ENCODE measurements around the gene AKIRIN2.
"Not testable (repeated sequence)": the region's sequence is repeated elsewhere in the genome, so short reads cannot be mapped to it uniquely, and the experiment has no call there.

The AKIRIN2 gene

DNA sequence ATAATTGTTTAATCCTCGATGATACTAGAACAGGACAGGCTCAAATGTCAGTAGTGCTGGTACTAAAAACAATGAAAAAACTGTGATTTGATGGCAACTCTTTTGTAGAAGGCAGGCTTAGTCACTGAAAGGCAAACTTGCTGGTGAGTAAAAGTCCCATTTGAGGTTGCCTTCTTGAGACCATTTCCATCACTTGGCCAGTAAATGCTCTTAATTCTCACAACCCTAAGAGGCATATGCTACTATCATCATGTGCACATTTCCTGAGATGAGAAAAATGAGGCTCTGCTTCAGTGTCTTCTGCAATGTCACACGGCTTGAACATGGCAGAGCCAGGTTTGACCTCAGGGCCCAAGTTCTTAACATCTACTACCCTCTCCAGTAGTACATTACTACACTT is 9.9 kb downstream of the AKIRIN2 start:
- TF ChIP-seq, protein P1, sequence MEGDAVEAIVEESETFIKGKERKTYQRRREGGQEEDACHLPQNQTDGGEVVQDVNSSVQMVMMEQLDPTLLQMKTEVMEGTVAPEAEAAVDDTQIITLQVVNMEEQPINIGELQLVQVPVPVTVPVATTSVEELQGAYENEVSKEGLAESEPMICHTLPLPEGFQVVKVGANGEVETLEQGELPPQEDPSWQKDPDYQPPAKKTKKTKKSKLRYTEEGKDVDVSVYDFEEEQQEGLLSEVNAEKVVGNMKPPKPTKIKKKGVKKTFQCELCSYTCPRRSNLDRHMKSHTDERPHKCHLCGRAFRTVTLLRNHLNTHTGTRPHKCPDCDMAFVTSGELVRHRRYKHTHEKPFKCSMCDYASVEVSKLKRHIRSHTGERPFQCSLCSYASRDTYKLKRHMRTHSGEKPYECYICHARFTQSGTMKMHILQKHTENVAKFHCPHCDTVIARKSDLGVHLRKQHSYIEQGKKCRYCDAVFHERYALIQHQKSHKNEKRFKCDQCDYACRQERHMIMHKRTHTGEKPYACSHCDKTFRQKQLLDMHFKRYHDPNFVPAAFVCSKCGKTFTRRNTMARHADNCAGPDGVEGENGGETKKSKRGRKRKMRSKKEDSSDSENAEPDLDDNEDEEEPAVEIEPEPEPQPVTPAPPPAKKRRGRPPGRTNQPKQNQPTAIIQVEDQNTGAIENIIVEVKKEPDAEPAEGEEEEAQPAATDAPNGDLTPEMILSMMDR (conservative IDR thresholded peaks at IDR 0.05; ENCODE audit: low read depth, low read length) = no peak
- H3K4me3 ChIP-seq (ENCODE audit: low read depth, low read length) = no peak overlapping the region
- DNase-seq (ENCODE audit: low read depth) = no peak

DNA sequence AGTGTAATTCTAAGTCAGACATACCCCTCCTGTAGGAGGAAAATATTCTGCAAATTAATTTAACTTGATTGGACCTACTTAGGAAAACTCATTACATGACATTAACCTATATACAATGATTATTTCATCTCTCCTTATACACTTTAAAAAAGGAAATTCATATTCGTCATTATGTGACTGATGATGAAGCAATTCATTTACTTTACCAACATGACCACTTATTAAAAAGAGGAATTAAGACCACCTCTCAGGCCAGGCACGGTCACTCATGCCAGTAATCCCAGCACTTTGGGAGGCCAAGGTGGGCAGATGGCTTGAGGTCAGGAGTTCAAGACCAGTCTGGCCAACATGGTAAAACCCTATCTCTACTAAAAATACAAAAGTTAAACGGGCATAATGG is 11.6 kb downstream of the AKIRIN2 start:
- DNase-seq (ENCODE audit: low read depth) = no peak
- TF ChIP-seq, protein P1 (conservative IDR thresholded peaks at IDR 0.05; ENCODE audit: low read depth, low read length) = no peak
- H3K4me3 ChIP-seq (ENCODE audit: low read depth, low read length) = no peak overlapping the region

DNA sequence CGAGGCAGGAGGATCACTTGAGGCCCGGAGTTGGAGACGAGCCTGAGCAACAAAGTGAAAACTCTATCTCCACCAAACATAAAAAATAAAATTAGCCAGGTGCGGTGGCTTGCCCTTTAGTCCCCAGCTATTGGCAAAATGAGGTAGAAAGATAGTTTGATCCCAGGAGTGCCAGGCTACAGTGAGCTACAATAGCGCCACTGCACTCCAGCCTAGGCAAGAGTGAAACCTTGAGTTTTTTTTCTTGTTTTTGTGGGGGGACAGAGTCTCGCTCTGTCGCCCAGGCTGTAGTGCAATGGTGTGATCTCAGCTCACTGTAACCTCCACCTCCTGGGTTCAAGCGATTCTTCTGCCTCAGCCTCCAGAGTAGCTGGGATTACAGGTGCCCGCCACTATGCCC is 14.1 kb downstream of the AKIRIN2 start:
- H3K4me3 ChIP-seq (ENCODE audit: low read depth, low read length); DNase-seq (ENCODE audit: low read depth): not testable (repeated sequence)

DNA sequence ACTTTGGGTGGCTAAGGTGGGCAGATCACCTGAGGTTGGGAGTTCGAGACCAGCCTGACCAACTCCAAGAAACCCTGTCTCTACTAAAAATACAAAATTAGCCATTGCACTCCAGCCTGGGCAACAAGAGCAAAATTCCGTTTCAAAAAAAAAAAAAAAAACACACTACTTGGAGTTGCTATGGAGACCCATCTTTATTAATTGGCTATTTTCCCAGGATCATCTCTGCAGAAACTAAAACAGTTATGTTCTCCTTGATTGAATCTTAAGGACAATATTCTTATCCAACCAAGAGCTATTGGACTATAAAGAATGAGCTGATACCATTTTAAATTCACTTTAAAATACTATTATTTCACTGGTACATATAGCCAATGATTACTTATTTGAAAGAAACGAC is 14.7 kb downstream of the AKIRIN2 start:
- DNase-seq (ENCODE audit: low read depth) = peak; percentile 28
- H3K4me3 ChIP-seq (ENCODE audit: low read depth, low read length) = no peak overlapping the region
- TF ChIP-seq, protein P1 (conservative IDR thresholded peaks at IDR 0.05; ENCODE audit: low read depth, low read length) = no peak

DNA sequence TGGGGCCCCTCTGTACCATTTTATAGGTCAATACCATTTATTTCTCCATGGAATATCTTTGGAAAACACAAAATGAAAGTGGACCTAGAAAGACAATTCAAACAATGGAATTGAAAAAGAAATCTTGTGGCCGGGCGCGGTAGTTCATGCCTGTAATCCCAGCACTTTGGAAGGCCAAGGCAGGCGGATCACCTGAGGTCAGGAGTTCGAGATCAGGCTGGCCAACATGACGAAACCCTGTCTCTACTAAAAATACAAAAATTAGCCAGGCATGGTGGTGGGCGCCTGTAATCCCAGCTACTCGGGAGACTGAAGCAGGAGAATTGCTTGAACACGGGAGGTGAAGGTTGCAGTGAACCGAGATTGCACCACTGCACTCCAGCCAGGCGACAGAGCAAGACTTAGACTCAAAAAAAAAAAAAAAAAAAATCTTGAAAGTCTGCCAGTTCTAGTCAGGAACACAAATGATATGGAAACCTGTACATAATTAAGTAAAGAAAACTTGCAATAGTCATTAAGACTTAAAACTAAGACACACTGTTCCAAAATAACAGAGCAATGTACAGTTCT is 15.3 kb downstream of the AKIRIN2 start:
- DNase-seq (ENCODE audit: low read depth) = peak; percentile 32
- H3K4me3 ChIP-seq (ENCODE audit: low read depth, low read length) = not testable (repeated sequence)

DNA sequence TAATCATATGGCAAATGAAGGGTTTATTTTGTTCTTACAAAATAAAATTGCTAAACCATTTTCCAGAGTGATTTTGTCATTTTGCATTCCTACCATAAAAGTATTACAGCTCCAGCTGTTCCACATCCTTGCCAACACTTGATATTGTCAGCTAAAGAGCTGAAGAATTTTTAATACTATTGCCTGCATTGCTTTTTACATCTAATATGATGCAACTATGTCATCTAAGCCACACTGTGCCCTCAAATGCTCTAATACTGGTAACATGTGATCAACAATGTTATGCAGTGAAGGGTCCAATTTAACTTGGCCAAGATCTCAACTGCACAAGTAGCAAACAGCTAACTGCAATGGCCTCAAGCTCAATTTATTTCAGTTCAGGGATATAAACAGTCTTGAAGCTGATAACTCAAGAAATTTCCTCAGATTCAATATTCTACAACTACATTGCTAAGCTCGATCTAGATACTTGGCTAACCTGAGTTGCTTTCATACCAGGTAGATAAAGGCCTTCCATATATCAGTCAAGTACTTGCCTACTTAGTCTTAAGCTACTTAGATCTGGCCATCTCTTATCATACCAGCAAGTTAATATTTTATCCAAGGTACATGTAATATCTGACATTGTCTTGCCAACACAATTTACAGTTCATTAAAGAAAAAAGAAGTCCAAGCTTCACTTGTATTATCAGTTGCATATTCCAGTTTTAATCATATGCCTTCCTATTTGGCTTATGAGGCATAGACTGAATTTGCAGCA is 17.0 kb downstream of the AKIRIN2 start:
- TF ChIP-seq, protein P1 (conservative IDR thresholded peaks at IDR 0.05; ENCODE audit: low read depth, low read length) = no peak
- no peak for DNase-seq (ENCODE audit: low read depth)
- H3K4me3 ChIP-seq (ENCODE audit: low read depth, low read length) = no peak overlapping the region

DNA sequence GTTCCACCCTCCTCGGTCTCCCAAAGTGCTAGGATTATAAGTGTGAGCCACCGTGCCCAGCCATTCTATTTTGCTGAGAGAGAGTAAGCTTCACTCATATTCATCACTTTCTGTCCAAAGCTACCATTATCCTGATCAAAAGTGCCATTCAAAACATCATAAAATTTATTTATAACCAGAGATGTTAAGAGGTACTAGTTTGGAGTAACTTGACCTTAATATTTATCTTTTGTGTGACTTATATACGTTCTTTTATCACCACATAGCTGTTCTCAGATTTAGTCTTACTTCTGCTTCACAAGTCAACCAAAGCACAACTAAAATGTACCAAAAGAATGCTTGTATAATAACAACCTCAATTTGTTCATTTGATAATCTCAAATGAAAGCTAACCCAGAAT is 18.1 kb downstream of the AKIRIN2 start:
- no peak overlapping the region for H3K4me3 ChIP-seq (ENCODE audit: low read depth, low read length)
- TF ChIP-seq, protein P1 (conservative IDR thresholded peaks at IDR 0.05; ENCODE audit: low read depth, low read length) = no peak
- DNase-seq (ENCODE audit: low read depth) = no peak

DNA sequence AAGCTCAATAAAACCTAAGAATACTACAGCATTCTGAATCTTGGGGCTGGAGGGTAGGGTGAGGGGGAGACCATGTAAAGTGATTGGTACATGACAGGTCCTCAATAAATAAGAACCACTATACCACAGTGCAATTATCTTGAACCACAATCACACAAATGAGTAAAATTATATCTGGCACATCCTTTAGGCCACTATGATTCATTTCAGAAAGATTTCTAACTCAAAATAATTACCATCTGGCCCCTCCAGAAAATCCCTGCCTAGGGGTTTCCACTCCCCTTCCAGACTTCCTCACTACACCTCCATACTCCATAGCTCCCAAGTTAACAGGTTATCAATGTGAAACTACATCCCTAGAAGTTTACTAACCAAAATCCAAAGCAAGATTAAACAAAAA is 19.7 kb downstream of the AKIRIN2 start:
- TF ChIP-seq, protein P1 (conservative IDR thresholded peaks at IDR 0.05; ENCODE audit: low read depth, low read length) = no peak
- H3K4me3 ChIP-seq (ENCODE audit: low read depth, low read length) = no peak overlapping the region
- no peak for DNase-seq (ENCODE audit: low read depth)
